Liver (tissue), 9 donors: ENCODE results near the gene PLN. TPM values are rescaled to one million over a fixed set of nuclear protein-coding genes. Genes with fewer than 3 reads are reported as not detected.

Source experiments
- DNase-seq: peaks from one replicate; pipeline ENCODE4 v3.0.0-alpha.2; 2017; ENCODE audit warnings: low spot score
- H3K27ac ChIP-seq, 2 donors: one replicate each; pipeline ENCODE4 v1.7.0; 2013; ENCODE audit warnings: inconsistent platforms in 2 of 2, low read length in 2 of 2, control low read depth in 1 of 2, low read depth in 1 of 2, mild to moderate bottlenecking in 1 of 2
- H3K27me3 ChIP-seq, 4 donors: one replicate each; pipeline versions ENCODE4 v1.6.1 to v1.7.0; 2013; ENCODE audit warnings: low read length in 3 of 4, inconsistent platforms in 1 of 4, mild to moderate bottlenecking in 1 of 4, moderate library complexity in 1 of 4; ENCODE audit not compliant: control insufficient read depth in 4 of 4, insufficient read depth in 4 of 4
- H3K36me3 ChIP-seq, 4 donors: one replicate each; pipeline versions ENCODE4 v1.6.1 to v1.7.0; 2013; ENCODE audit warnings: low read length in 3 of 4, mild to moderate bottlenecking in 3 of 4, low read depth in 1 of 4, moderate library complexity in 1 of 4; ENCODE audit not compliant: control insufficient read depth in 4 of 4, insufficient read depth in 3 of 4
- H3K4me1 ChIP-seq, 4 donors: one replicate each; pipeline versions ENCODE4 v1.6.1 to v1.7.0; 2013; ENCODE audit warnings: low read length in 3 of 4, mild to moderate bottlenecking in 3 of 4, moderate library complexity in 1 of 4; ENCODE audit not compliant: control insufficient read depth in 4 of 4, insufficient read depth in 4 of 4
- H3K4me3 ChIP-seq, 3 donors: one replicate each; pipeline versions ENCODE4 v1.6.1 to v1.7.0; 2013; ENCODE audit warnings: low read length in 3 of 3, control low read depth in 1 of 3, low read depth in 1 of 3, mild to moderate bottlenecking in 1 of 3
- H3K9ac ChIP-seq, 2 donors: one replicate each; pipeline ENCODE4 v1.7.0; 2013; ENCODE audit warnings: low read length in 2 of 2, mild to moderate bottlenecking in 2 of 2, moderate library complexity in 2 of 2, control low read depth in 1 of 2, low read depth in 1 of 2
- H3K9me3 ChIP-seq, 4 donors: one replicate each; pipeline versions ENCODE4 v1.6.1 to v1.7.0; 2013; ENCODE audit warnings: low read length in 3 of 4; ENCODE audit not compliant: control insufficient read depth in 4 of 4
- ATF3 ChIP-seq: IDR thresholded peaks from 2 replicates; pipeline ENCODE4 v1.6.1; 2016; ENCODE audit warnings: antibody characterized with exemption
- CTCF ChIP-seq: fragments of 150-350 bp; IDR thresholded peaks from 2 replicates; pipeline ENCODE4 v1.5.1; 2017; ENCODE audit warnings: improper control_type of control experiment, low read depth, low read length; ENCODE audit not compliant: missing input control
- EGR1 ChIP-seq, 2 donors: IDR thresholded peaks; 2 replicates each; pipeline ENCODE4 v1.6.1; 2016 to 2018; ENCODE audit warnings: antibody characterized with exemption in 2 of 2, low read depth in 2 of 2
- FOXA2 ChIP-seq: IDR thresholded peaks from 2 replicates; pipeline ENCODE4 v1.6.1; 2016; ENCODE audit warnings: antibody characterized with exemption
- GABPA ChIP-seq, 2 donors: IDR thresholded peaks in 1 of 2; conservative IDR thresholded peaks in 1 of 2; 2 replicates each; pipeline ENCODE4 v1.6.1; 2016; ENCODE audit warnings: antibody characterized with exemption in 2 of 2, mild to moderate bottlenecking in 1 of 2, moderate library complexity in 1 of 2
- HNF4A ChIP-seq, 2 donors: conservative IDR thresholded peaks; 2 replicates each; pipeline ENCODE4 v1.6.1; 2016; ENCODE audit warnings: antibody characterized with exemption in 2 of 2, mild to moderate bottlenecking in 2 of 2
- HNF4G ChIP-seq: IDR thresholded peaks from 2 replicates; pipeline ENCODE4 v1.6.1; 2016; ENCODE audit warnings: antibody characterized with exemption
- JUND ChIP-seq, 2 donors: IDR thresholded peaks; 2 replicates each; pipeline ENCODE4 v1.6.1; 2016; ENCODE audit warnings: antibody characterized with exemption in 2 of 2
- MAX ChIP-seq: IDR thresholded peaks from 2 replicates; pipeline ENCODE4 v1.6.1; 2016; ENCODE audit warnings: antibody characterized with exemption
- NR2F2 ChIP-seq: IDR thresholded peaks from 2 replicates; pipeline ENCODE4 v1.6.1; 2016; ENCODE audit warnings: antibody characterized with exemption
- RAD21 ChIP-seq, 2 donors: IDR thresholded peaks; 2 replicates each; pipeline ENCODE4 v1.6.1; 2016; ENCODE audit warnings: antibody characterized with exemption in 2 of 2, mild to moderate bottlenecking in 2 of 2
- REST ChIP-seq: IDR thresholded peaks from 2 replicates; pipeline ENCODE4 v1.6.1; 2016; ENCODE audit warnings: antibody characterized with exemption, mild to moderate bottlenecking
- RXRA ChIP-seq, 2 donors: IDR thresholded peaks; 2 replicates each; pipeline ENCODE4 v1.6.1; 2017 to 2018; ENCODE audit warnings: antibody characterized with exemption in 2 of 2, mild to moderate bottlenecking in 1 of 2
- SP1 ChIP-seq: IDR thresholded peaks from 2 replicates; pipeline ENCODE4 v1.6.1; 2018; ENCODE audit warnings: antibody characterized with exemption, mild to moderate bottlenecking
- YY1 ChIP-seq: IDR thresholded peaks from 2 replicates; pipeline ENCODE4 v1.6.1; 2016; ENCODE audit warnings: antibody characterized with exemption, mild to moderate bottlenecking
- ZBTB33 ChIP-seq: IDR thresholded peaks from 2 replicates; pipeline ENCODE4 v1.6.1; 2016; ENCODE audit warnings: antibody characterized with exemption
- WGBS: extraction: QIAGEN DNeasy Blood & Tissue Kit; methylation state at CpG from one replicate; pipeline ENCODE4 v1.1.7; 2013; 5-methylcytosine and 5-hydroxymethylcytosine counted together
- polyA plus RNA-seq, 2 donors: library from polyadenylated mRNA; stranded (reverse) in 1 of 2; unstranded in 1 of 2; fragments of 200-250 nt in 1 of 2; fragments of >200 nt in 1 of 2; fragmentation: Nextera tagmentation in 1 of 2; extraction: Ambion mirVana in 1 of 2; gene quantifications; one replicate each; pipeline versions ENCODE4 v1.2.1 to v1.2.3, GENCODE V29; 2013 to 2015
- total RNA-seq, 2 donors: library from RNA; depleted of rRNA; stranded (reverse); fragments of >200 nt; gene quantifications; one replicate each; pipeline ENCODE4 v1.2.3, GENCODE V29; 2014
- donor health status: healthy.
- donor health status: healthy.
- donor health status: healthy.
- donor health status: healthy.
- donor health status: healthy.

PLN gene
- total and polyA plus RNA-seq, 4 donors = 0.14 to 1.3 (median 0.44) TPM

- H3K9ac ChIP-seq = no peak overlapping the region
- WGBS = 96% methylated on average over 3 of the region's 3 CpGs
- TF ChIP-seq FOXA2 = no peak
- no peak for TF ChIP-seq HNF4G
- no peak for TF ChIP-seq HNF4A (conservative IDR thresholded peaks at IDR 0.05)
- TF ChIP-seq RAD21 (IDR thresholded peaks at IDR 0.05) = no peak
- no peak for TF ChIP-seq REST
- no peak for TF ChIP-seq SP1
- no peak for TF ChIP-seq ATF3
- no peak for TF ChIP-seq CTCF
- no peak for TF ChIP-seq JUND (IDR thresholded peaks at IDR 0.05)
- no peak for TF ChIP-seq MAX
- TF ChIP-seq ZBTB33 = no peak
- TF ChIP-seq RXRA (IDR thresholded peaks at IDR 0.05) = no peak
- no peak overlapping the region for H3K27ac ChIP-seq
- H3K4me3 ChIP-seq = no peak overlapping the region
- no peaks in the 10 kb centered on the region for H3K4me1 ChIP-seq
- H3K9me3 ChIP-seq = no peaks in the 10 kb centered on the region
- no peaks in the 10 kb centered on the region for H3K36me3 ChIP-seq
- no peak for DNase-seq
- H3K27me3 ChIP-seq = no peaks in the 10 kb centered on the region
Measured at GRCh38 chr6:118542184-118542952, 5.7 kb upstream of the PLN start.

GRCh38 chr6:118544105-118544504 is 4.0 kb upstream of the PLN start:
- no peak for DNase-seq
- H3K9me3 ChIP-seq = no peaks in the 10 kb centered on the region
- no peaks in the 10 kb centered on the region for H3K4me1 ChIP-seq
- no peaks in the 10 kb centered on the region for H3K27me3 ChIP-seq
- 87% methylated on average over 3 of the region's 3 CpGs for WGBS
- no peak overlapping the region for H3K27ac ChIP-seq
- no peak overlapping the region for H3K9ac ChIP-seq
- H3K4me3 ChIP-seq = no peak overlapping the region
- TF ChIP-seq HNF4A (conservative IDR thresholded peaks at IDR 0.05) (no peak), GABPA (IDR thresholded peaks at IDR 0.05 in 1 of 2, conservative IDR thresholded peaks at IDR 0.05 in 1 of 2) (no peak), SP1 (no peak), ATF3 (no peak), CTCF (no peak), EGR1 (IDR thresholded peaks at IDR 0.05; ENCODE audit: low read depth in 2 of 2) (no peak), YY1 (no peak), JUND (IDR thresholded peaks at IDR 0.05) (no peak), NR2F2 (no peak), RXRA (IDR thresholded peaks at IDR 0.05) (no peak), FOXA2 (no peak), MAX (no peak)
- no peaks in the 10 kb centered on the region for H3K36me3 ChIP-seq
